OCI-LY7 (cell line): ENCODE measurements around the gene BMPR1B. TPM values are rescaled to one million over a fixed set of nuclear protein-coding genes. Genes with fewer than 3 reads are reported as not detected.

ENCODE experiments used
- BruUV-seq: library from RNA; stranded (reverse); fragments of 400-500 nt; replicated peaks from 2 replicates; lab custom pipeline; 2021; lab: Mats Ljungman, UMichigan
- CTCF ChIA-PET: fragments of 300-600 bp; sonication (Branson Sonifier 250); formaldehyde crosslinking; loops from one replicate; lab custom pipeline; 2022; ENCODE audit warnings: antibody characterized with exemption; ENCODE audit not compliant: unreplicated experiment; lab: Charles Lee
- POLR2A ChIA-PET: fragments of 300-600 bp; sonication (Branson Sonifier 250); formaldehyde crosslinking; loops from one replicate; lab custom pipeline; 2022; ENCODE audit warnings: antibody characterized with exemption; lab: Charles Lee
- DNase-seq: peaks from one replicate; pipeline ENCODE4 v3.0.0-alpha.2; 2015; ENCODE audit warnings: low spot score
- H2AFZ ChIP-seq: fragments of 200-600 bp; sonication (generic), shearing (Covaris generic); 2 replicates; pipeline ENCODE4 v1.6.1; 2014; ENCODE audit warnings: mild to moderate bottlenecking, antibody characterized with exemption, low read length, moderate library complexity
- H3K27ac ChIP-seq: fragments of 200-600 bp; sonication (generic); 2 replicates; pipeline ENCODE4 v1.5.1; 2014; ENCODE audit warnings: mixed run types, low read depth, mild to moderate bottlenecking, moderate library complexity, low read length, inconsistent platforms; ENCODE audit not compliant: poor library complexity, severe bottlenecking
- H3K36me3 ChIP-seq: fragments of 200-600 bp; sonication (generic); 2 replicates; pipeline ENCODE4 v1.6.1; 2014; ENCODE audit warnings: mild to moderate bottlenecking, antibody characterized with exemption, low read length, moderate library complexity, mixed read lengths; ENCODE audit not compliant: insufficient read depth
- H3K4me1 ChIP-seq: fragments of 200-600 bp; sonication (generic); 2 replicates; pipeline ENCODE4 v1.5.1; 2014; ENCODE audit warnings: mild to moderate bottlenecking, low read length; ENCODE audit not compliant: insufficient read depth, poor library complexity, severe bottlenecking
- H3K4me2 ChIP-seq: fragments of 200-600 bp; sonication (generic); 2 replicates; pipeline ENCODE4 v1.6.1; 2014; ENCODE audit warnings: mild to moderate bottlenecking, low read length
- H3K4me3 ChIP-seq: fragments of 200-600 bp; sonication (generic); 2 replicates; pipeline ENCODE4 v1.5.1; 2014; ENCODE audit warnings: mild to moderate bottlenecking, low read depth, low read length; ENCODE audit not compliant: poor library complexity, severe bottlenecking
- H3K79me2 ChIP-seq: fragments of 200-600 bp; sonication (generic); 2 replicates; pipeline ENCODE4 v1.6.1; 2016; ENCODE audit warnings: low read depth, mild to moderate bottlenecking, low read length, moderate library complexity, mixed read lengths; ENCODE audit not compliant: insufficient read depth
- H3K9me2 ChIP-seq: fragments of 200-600 bp; sonication (generic); 2 replicates; pipeline ENCODE4 v1.6.1; 2016; ENCODE audit warnings: mild to moderate bottlenecking, low read length, mixed read lengths; ENCODE audit not compliant: insufficient read depth
- H3K9me3 ChIP-seq: fragments of 200-600 bp; sonication (generic); 2 replicates; pipeline ENCODE4 v1.6.1; 2014; ENCODE audit warnings: mild to moderate bottlenecking, mixed run types, low read length, mixed read lengths
- H4K20me1 ChIP-seq: fragments of 200-600 bp; sonication (generic); 2 replicates; pipeline ENCODE4 v1.6.1; 2014; ENCODE audit warnings: mild to moderate bottlenecking, antibody characterized with exemption, low read length, moderate library complexity, mixed read lengths; ENCODE audit not compliant: insufficient read depth
- EZH2phosphoT487 ChIP-seq: fragments of 200-600 bp; sonication (generic); IDR thresholded peaks from 2 replicates; pipeline ENCODE4 v1.6.1; 2018; ENCODE audit warnings: low read depth, borderline replicate concordance, mild to moderate bottlenecking, mixed run types, antibody characterized with exemption, low read length, moderate library complexity, mixed read lengths
- intact Hi-C: fragments of 100-400 bp; cut with micrococcal nuclease; formaldehyde crosslinking; loops from one replicate; pipeline ENCODE4 v1.10.0; 2022; ENCODE audit not compliant: unreplicated experiment
- total RNA-seq, 2 experiments: library from RNA; depleted of rRNA in 1 of 2; stranded (reverse); fragments of >200 nt in 1 of 2; shearing (Covaris generic) in 1 of 2; gene quantifications; 2 replicates each; pipeline ENCODE4 v1.2.3, GENCODE V29; 2014 to 2022
- TF ChIP-seq, protein P1 (sequence below): fragments of 200-600 bp; sonication (generic); conservative IDR thresholded peaks from 2 replicates; pipeline ENCODE4 v1.5.1; 2014; ENCODE audit warnings: mild to moderate bottlenecking, antibody characterized with exemption, low read length, moderate library complexity, mixed read lengths

Gene BMPR1B
- total RNA-seq, 2 experiments from 2014 or later, result not detected

DNA sequence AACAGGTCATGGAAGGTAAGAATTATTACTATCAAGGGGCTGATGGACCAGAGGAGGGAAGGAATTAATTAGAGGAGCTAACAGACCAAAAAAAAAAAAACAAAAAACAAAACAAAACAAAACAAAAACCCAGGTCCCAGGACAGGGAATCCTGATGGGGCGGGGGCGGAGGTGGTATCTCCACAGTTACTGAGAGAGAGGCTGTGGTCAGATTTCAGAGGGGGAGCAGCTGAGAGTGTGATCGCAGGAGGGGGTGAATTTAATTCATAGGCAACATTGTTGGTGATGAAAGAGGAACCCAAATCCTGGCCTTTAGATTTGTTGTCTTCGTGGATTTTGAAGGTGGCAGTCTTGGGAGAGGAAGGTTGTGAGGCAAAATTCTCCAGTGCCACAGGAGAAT lies 401.6 kb downstream of the BMPR1B start:
- POLR2A ChIA-PET, result no interaction called here
- H3K36me3 ChIP-seq, result no peaks in the 10 kb centered on the region
- no peaks in the 10 kb centered on the region for H3K79me2 ChIP-seq
- BruUV-seq, result no TSS peak
- H3K4me3 ChIP-seq, result no peak overlapping the region
- no peaks in the 10 kb centered on the region for H3K9me2 ChIP-seq
- H3K9me3 ChIP-seq, result no peaks in the 10 kb centered on the region
- no peak overlapping the region for H3K4me2 ChIP-seq
- H2AFZ ChIP-seq, result no peak overlapping the region
- no peak for TF ChIP-seq EZH2phosphoT487
- TF ChIP-seq, protein P1, sequence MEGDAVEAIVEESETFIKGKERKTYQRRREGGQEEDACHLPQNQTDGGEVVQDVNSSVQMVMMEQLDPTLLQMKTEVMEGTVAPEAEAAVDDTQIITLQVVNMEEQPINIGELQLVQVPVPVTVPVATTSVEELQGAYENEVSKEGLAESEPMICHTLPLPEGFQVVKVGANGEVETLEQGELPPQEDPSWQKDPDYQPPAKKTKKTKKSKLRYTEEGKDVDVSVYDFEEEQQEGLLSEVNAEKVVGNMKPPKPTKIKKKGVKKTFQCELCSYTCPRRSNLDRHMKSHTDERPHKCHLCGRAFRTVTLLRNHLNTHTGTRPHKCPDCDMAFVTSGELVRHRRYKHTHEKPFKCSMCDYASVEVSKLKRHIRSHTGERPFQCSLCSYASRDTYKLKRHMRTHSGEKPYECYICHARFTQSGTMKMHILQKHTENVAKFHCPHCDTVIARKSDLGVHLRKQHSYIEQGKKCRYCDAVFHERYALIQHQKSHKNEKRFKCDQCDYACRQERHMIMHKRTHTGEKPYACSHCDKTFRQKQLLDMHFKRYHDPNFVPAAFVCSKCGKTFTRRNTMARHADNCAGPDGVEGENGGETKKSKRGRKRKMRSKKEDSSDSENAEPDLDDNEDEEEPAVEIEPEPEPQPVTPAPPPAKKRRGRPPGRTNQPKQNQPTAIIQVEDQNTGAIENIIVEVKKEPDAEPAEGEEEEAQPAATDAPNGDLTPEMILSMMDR, result no peak
- H4K20me1 ChIP-seq, result no peaks in the 10 kb centered on the region
- H3K27ac ChIP-seq, result no peak overlapping the region
- no peak for DNase-seq
- intact Hi-C loops, result no loop called here
- CTCF ChIA-PET, result no interaction called here
- H3K4me1 ChIP-seq, result no peaks in the 10 kb centered on the region

DNA sequence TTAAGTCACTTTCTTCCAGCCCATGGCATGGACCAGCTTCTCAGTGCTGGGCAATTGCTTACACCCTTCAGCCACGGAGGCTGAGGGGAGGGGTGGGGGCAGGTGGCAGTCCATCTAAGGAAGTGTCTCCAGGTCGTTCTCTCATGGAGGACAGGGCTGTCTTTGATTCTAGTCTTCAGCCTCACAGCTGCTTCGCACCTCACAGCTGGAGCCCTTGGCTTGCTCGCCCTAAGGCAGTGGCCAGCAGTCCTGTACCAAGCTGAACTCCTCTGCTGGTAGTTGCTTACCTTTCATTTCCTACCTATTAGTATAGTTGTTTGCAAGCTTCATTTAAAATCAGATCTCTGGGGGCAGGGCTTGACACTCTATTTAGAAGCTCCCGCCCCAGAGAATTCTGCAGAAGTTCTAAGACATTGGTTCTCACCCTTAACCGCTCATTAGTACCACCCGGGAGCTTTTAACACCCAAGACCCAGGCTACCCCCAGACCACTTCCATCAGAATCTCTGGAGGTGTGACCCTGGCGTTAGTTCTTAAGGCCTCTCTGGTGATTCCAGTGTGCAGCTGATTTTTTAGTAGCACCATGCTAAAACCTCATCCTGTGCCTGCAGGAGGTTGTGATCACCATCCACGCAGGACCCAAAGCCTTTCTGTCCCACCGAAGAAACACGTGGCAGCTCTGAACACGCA lies 404.2 kb downstream of the BMPR1B start:
- no peaks in the 10 kb centered on the region for H3K79me2 ChIP-seq

DNA sequence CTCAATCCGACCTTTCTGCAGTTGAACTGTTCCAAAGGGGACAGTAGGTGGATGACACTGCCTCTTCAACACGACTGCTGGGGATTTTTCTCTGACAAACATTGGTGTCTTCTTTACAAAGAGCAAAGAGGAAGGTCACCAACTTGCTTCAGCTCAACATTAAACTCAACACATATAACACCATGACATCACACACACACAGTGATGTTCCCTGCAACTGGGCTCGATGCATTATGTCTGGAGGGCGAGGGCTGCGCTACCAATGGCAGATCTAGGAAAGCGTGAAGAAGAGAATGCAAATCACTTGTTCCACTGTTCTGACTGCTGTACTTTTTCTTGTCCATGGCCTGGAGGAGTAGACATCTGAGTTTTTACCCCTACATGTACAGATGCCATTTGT lies 405.1 kb downstream of the BMPR1B start:
- no peak overlapping the region for H2AFZ ChIP-seq
- CTCF ChIA-PET, result no interaction called here
- intact Hi-C loops, result no loop called here
- POLR2A ChIA-PET, result interaction anchor here (0.5 kb wide), 1 partner anchor 189 kb away, joined by 4 read pairs; no protein-coding TSS in a partner anchor
- no peak for DNase-seq
- no peak overlapping the region for H3K4me3 ChIP-seq
- H3K79me2 ChIP-seq, result no peaks in the 10 kb centered on the region
- no peaks in the 10 kb centered on the region for H3K36me3 ChIP-seq
- H3K9me2 ChIP-seq, result no peaks in the 10 kb centered on the region
- no peaks in the 10 kb centered on the region for H3K9me3 ChIP-seq
- TF ChIP-seq, protein P1, result no peak
- no peak for TF ChIP-seq EZH2phosphoT487
- no peak overlapping the region for H3K4me2 ChIP-seq
- no peaks in the 10 kb centered on the region for H4K20me1 ChIP-seq
- no peak overlapping the region for H3K27ac ChIP-seq
- no TSS peak for BruUV-seq
- peaks cover 6% of the 10 kb centered on the region for H3K4me1 ChIP-seq

More for the DNA sequence above, 404.2 kb downstream of the BMPR1B start:
- TF ChIP-seq, protein P1, result no peak
- TF ChIP-seq EZH2phosphoT487, result no peak
- Histone ChIP-seq H3K36me3 (no peaks in the 10 kb centered on the region), H2AFZ (no peak overlapping the region), H4K20me1 (no peaks in the 10 kb centered on the region), H3K4me3 (no peak overlapping the region), H3K9me2 (no peaks in the 10 kb centered on the region), H3K4me2 (no peak overlapping the region), H3K9me3 (no peaks in the 10 kb centered on the region), H3K4me1 (no peaks in the 10 kb centered on the region), H3K27ac (no peak overlapping the region)
- intact Hi-C loops, result no loop called here
- POLR2A ChIA-PET, result no interaction called here
- no TSS peak for BruUV-seq
- DNase-seq, result no peak
- CTCF ChIA-PET, result no interaction called here
